Measurements from ENCODE around the gene EEF1AKMT2. TPM values are rescaled to one million over a fixed set of nuclear protein-coding genes. Genes with fewer than 3 reads are reported as not detected.

EEF1AKMT2 gene
- total RNA-seq, 1 donor from 2014 or later = 41.0 TPM

GRCh38 chr10:124717041-124717757, 74.5 kb downstream of the EEF1AKMT2 start:
- Mint-ChIP-seq H3K27ac (no peak overlapping the region), H3K4me3 (peak overlapping the region; percentile 52), H3K27me3 (ENCODE audit: insufficient read depth, low read depth) (no peaks in the 10 kb centered on the region), H3K9me3 (no peaks in the 10 kb centered on the region), H3K4me1 (peaks cover 60% of the 10 kb centered on the region), H3K36me3 (peaks cover 1% of the 10 kb centered on the region)
- no peak overlapping the region for H3K9ac ChIP-seq
- peaks cover 26% of the 10 kb centered on the region for H3K4me1 ChIP-seq
- H3K36me3 ChIP-seq = no peaks in the 10 kb centered on the region
- H3K4me3 ChIP-seq = no peak overlapping the region
- no peaks in the 10 kb centered on the region for H3K9me3 ChIP-seq (ENCODE audit: low read depth)
- H3K79me2 ChIP-seq (ENCODE audit: low read depth) = peaks cover 92% of the 10 kb centered on the region
- H4K20me1 ChIP-seq (ENCODE audit: low read depth) = peaks cover 92% of the 10 kb centered on the region
- H3F3A ChIP-seq (ENCODE audit: low read depth) = peaks cover 13% of the 10 kb centered on the region
- H3K27me3 ChIP-seq = no peaks in the 10 kb centered on the region
- no peak for DNase-seq (ENCODE audit: low spot score)
- TF ChIP-seq EZH2 (IDR thresholded peaks at IDR 0.05) (no peak), EZH2phosphoT487 (IDR thresholded peaks at IDR 0.05) (no peak)
- TF ChIP-seq, protein P1, sequence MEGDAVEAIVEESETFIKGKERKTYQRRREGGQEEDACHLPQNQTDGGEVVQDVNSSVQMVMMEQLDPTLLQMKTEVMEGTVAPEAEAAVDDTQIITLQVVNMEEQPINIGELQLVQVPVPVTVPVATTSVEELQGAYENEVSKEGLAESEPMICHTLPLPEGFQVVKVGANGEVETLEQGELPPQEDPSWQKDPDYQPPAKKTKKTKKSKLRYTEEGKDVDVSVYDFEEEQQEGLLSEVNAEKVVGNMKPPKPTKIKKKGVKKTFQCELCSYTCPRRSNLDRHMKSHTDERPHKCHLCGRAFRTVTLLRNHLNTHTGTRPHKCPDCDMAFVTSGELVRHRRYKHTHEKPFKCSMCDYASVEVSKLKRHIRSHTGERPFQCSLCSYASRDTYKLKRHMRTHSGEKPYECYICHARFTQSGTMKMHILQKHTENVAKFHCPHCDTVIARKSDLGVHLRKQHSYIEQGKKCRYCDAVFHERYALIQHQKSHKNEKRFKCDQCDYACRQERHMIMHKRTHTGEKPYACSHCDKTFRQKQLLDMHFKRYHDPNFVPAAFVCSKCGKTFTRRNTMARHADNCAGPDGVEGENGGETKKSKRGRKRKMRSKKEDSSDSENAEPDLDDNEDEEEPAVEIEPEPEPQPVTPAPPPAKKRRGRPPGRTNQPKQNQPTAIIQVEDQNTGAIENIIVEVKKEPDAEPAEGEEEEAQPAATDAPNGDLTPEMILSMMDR (IDR thresholded peaks at IDR 0.05) = no peak
- H3K4me2 ChIP-seq = no peak overlapping the region
- no peak overlapping the region for H3K27ac ChIP-seq
- H2AFZ ChIP-seq (replicated peaks) = no peak overlapping the region

- H3K4me2 ChIP-seq = no peak overlapping the region
- H3K9me3 ChIP-seq (ENCODE audit: low read depth) = no peaks in the 10 kb centered on the region
- peaks cover 1% of the 10 kb centered on the region for H3K36me3 Mint-ChIP-seq
- peaks cover 93% of the 10 kb centered on the region for H3K79me2 ChIP-seq (ENCODE audit: low read depth)
- peaks cover 13% of the 10 kb centered on the region for H3F3A ChIP-seq (ENCODE audit: low read depth)
- no peak overlapping the region for H3K4me3 Mint-ChIP-seq
- no peak overlapping the region for H3K27ac Mint-ChIP-seq
- TF ChIP-seq EZH2phosphoT487 (IDR thresholded peaks at IDR 0.05) = no peak
- TF ChIP-seq, protein P1 (IDR thresholded peaks at IDR 0.05) = no peak
- TF ChIP-seq EZH2 (IDR thresholded peaks at IDR 0.05) = no peak
- peaks cover 60% of the 10 kb centered on the region for H3K4me1 Mint-ChIP-seq
- H3K27me3 ChIP-seq = no peaks in the 10 kb centered on the region
- no peaks in the 10 kb centered on the region for H3K9me3 Mint-ChIP-seq
- H3K9ac ChIP-seq = no peak overlapping the region
- no peak overlapping the region for H3K4me3 ChIP-seq
- no peak for DNase-seq (ENCODE audit: low spot score)
- no peaks in the 10 kb centered on the region for H3K36me3 ChIP-seq
- no peak overlapping the region for H3K27ac ChIP-seq
- H3K4me1 ChIP-seq = peaks cover 26% of the 10 kb centered on the region
- H3K27me3 Mint-ChIP-seq (ENCODE audit: insufficient read depth, low read depth) = no peaks in the 10 kb centered on the region
- H4K20me1 ChIP-seq (ENCODE audit: low read depth) = peaks cover 92% of the 10 kb centered on the region
- H2AFZ ChIP-seq (replicated peaks) = no peak overlapping the region
Measured at GRCh38 chr10:124716369-124716768, 75.3 kb downstream of the EEF1AKMT2 start.

DNA sequence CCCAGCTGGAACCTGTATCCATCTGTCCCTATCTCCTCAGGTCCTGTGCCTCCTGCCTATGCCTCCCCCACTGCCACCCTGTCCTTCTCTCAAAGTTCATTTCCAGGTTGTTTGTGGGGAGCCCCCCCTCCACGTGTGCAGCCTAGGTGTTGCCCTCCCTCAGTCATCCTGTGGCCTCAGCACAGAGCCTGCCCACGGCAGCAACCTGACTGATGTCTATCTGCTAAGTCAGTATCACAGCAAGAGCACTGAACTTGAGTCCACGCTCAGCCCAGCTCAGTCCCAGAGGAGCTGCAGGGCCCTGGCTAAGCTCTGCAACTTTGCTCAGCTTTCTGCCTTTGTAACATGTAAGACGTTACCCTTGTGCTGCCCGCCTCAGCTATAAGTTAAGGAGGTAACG, 76.2 kb downstream of the EEF1AKMT2 start:
- no peak for DNase-seq (ENCODE audit: low spot score)
- H3K27me3 ChIP-seq = no peaks in the 10 kb centered on the region
- no peaks in the 10 kb centered on the region for H3K9me3 Mint-ChIP-seq
- TF ChIP-seq EZH2 (IDR thresholded peaks at IDR 0.05) = no peak
- TF ChIP-seq EZH2phosphoT487 (IDR thresholded peaks at IDR 0.05) = no peak
- TF ChIP-seq, protein P1 (IDR thresholded peaks at IDR 0.05) = no peak
- H3K4me2 ChIP-seq = no peak overlapping the region
- no peak overlapping the region for H3K4me3 Mint-ChIP-seq
- no peak overlapping the region for H3K9ac ChIP-seq
- no peaks in the 10 kb centered on the region for H3K27me3 Mint-ChIP-seq (ENCODE audit: insufficient read depth, low read depth)
- H3K27ac ChIP-seq = no peak overlapping the region
- no peaks in the 10 kb centered on the region for H3K9me3 ChIP-seq (ENCODE audit: low read depth)
- H4K20me1 ChIP-seq (ENCODE audit: low read depth) = peaks cover 92% of the 10 kb centered on the region
- peaks cover 13% of the 10 kb centered on the region for H3F3A ChIP-seq (ENCODE audit: low read depth)
- peaks cover 26% of the 10 kb centered on the region for H3K4me1 ChIP-seq
- H3K36me3 ChIP-seq = no peaks in the 10 kb centered on the region
- peaks cover 67% of the 10 kb centered on the region for H3K4me1 Mint-ChIP-seq
- H3K27ac Mint-ChIP-seq = no peak overlapping the region
- H3K36me3 Mint-ChIP-seq = no peaks in the 10 kb centered on the region
- peaks cover 93% of the 10 kb centered on the region for H3K79me2 ChIP-seq (ENCODE audit: low read depth)
- H3K4me3 ChIP-seq = no peak overlapping the region
- H2AFZ ChIP-seq (replicated peaks) = no peak overlapping the region

Measured in neural progenitor cell (in vitro differentiated cells).